Ishikawa (cell line): ENCODE results near the gene BTRC.

ENCODE experiments used
- CEBPB ChIP-seq: IDR thresholded peaks from 2 replicates; pipeline ENCODE4 v1.6.1; 2012
- EGR1 ChIP-seq: IDR thresholded peaks from 2 replicates; pipeline ENCODE4 v1.6.1; 2012
- EP300 ChIP-seq: IDR thresholded peaks from 2 replicates; pipeline ENCODE4 v1.6.1; 2012; ENCODE audit warnings: borderline replicate concordance
- FOXM1 ChIP-seq: IDR thresholded peaks from 2 replicates; pipeline ENCODE4 v1.6.1; 2012; ENCODE audit warnings: low read depth, borderline replicate concordance
- MAX ChIP-seq: IDR thresholded peaks from 2 replicates; pipeline ENCODE4 v1.6.1; 2012
- NFIC ChIP-seq: IDR thresholded peaks from 2 replicates; pipeline ENCODE4 v1.6.1; 2012
- RAD21 ChIP-seq: IDR thresholded peaks from 2 replicates; pipeline ENCODE4 v1.6.1; 2012; ENCODE audit warnings: low read depth
- REST ChIP-seq: IDR thresholded peaks from 2 replicates; pipeline ENCODE4 v1.6.1; 2012; ENCODE audit warnings: low read depth, mild to moderate bottlenecking
- TAF1 ChIP-seq: IDR thresholded peaks from 2 replicates; pipeline ENCODE4 v1.6.1; 2012; ENCODE audit warnings: low read depth, mild to moderate bottlenecking
- TEAD4 ChIP-seq: IDR thresholded peaks from 2 replicates; pipeline ENCODE4 v1.6.1; 2012
- USF1 ChIP-seq: IDR thresholded peaks from 2 replicates; pipeline ENCODE4 v1.6.1; 2012
- YY1 ChIP-seq: IDR thresholded peaks from 2 replicates; pipeline ENCODE4 v1.6.1; 2012; ENCODE audit warnings: low read depth
- ZBTB7A ChIP-seq: IDR thresholded peaks from 2 replicates; pipeline ENCODE4 v1.6.1; 2012; ENCODE audit warnings: low read depth

Gene BTRC

GRCh38 chr10:101567165-101568006, 213.4 kb downstream of the BTRC start:
- no peak for TF ChIP-seq USF1
- no peak for TF ChIP-seq MAX
- TF ChIP-seq TAF1, result no peak
- no peak for TF ChIP-seq FOXM1
- TF ChIP-seq CEBPB, result no peak
- TF ChIP-seq EGR1, result no peak
- TF ChIP-seq REST, result no peak
- TF ChIP-seq YY1, result no peak
- no peak for TF ChIP-seq EP300
- no peak for TF ChIP-seq RAD21

GRCh38 chr10:101568054-101568745, 214.2 kb downstream of the BTRC start:
- TF ChIP-seq EGR1, result no peak
- no peak for TF ChIP-seq ZBTB7A
- TF ChIP-seq CEBPB, result no peak

- TF ChIP-seq YY1 (no peak), TAF1 (no peak), USF1 (no peak), REST (no peak), ZBTB7A (no peak), NFIC (no peak), EP300 (no peak), TEAD4 (no peak)
Measured at GRCh38 chr10:101569323-101569621, 215.3 kb downstream of the BTRC start.

GRCh38 chr10:101569622-101570427, 215.9 kb downstream of the BTRC start:
- TF ChIP-seq RAD21, result peak; percentile 89
- peak; percentile 56; the same call in 1 of the 2 replicates for TF ChIP-seq MAX
- TF ChIP-seq TAF1, result no peak
- peak; percentile 18; the same call in 1 of the 2 replicates for TF ChIP-seq TEAD4
- TF ChIP-seq ZBTB7A, result peak; percentile 68; the same call in 1 of the 2 replicates
- TF ChIP-seq FOXM1, result peak; percentile 37; the same call in 1 of the 2 replicates
- TF ChIP-seq USF1, result peak; percentile 31; the same call in 1 of the 2 replicates
- TF ChIP-seq REST, result no peak
